GM18502 (cell line): Measurements from ENCODE around the gene FEV.

Experiments
- ATAC-seq: cut with Tn5 transposase; IDR thresholded peaks from one replicate; pipeline ENCODE4 v1.9.1; 2021; ENCODE audit warnings: mild to moderate bottlenecking; ENCODE audit not compliant: unreplicated experiment, poor library complexity

Gene FEV

DNA sequence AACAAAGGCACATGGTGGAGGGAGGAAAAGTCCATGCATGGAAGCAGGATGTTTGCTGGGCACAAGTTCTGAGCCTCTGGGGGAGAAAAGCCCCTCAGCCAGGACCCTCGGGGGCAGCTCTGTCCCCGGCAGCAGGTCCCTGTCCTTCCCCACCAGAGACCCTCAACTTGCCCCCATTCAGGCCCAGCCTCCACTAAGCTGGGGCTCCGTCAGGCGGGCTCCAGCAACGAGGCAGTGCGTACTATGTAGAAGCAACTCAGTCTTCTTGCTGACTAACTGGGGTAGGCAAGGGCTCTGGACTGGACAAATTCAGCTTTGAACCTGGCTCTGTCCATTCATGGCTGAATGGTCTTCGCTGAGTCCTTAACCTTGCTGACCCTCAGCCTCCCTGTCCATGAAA is 33.3 kb upstream of the FEV start:
- ATAC-seq, result no peak

DNA sequence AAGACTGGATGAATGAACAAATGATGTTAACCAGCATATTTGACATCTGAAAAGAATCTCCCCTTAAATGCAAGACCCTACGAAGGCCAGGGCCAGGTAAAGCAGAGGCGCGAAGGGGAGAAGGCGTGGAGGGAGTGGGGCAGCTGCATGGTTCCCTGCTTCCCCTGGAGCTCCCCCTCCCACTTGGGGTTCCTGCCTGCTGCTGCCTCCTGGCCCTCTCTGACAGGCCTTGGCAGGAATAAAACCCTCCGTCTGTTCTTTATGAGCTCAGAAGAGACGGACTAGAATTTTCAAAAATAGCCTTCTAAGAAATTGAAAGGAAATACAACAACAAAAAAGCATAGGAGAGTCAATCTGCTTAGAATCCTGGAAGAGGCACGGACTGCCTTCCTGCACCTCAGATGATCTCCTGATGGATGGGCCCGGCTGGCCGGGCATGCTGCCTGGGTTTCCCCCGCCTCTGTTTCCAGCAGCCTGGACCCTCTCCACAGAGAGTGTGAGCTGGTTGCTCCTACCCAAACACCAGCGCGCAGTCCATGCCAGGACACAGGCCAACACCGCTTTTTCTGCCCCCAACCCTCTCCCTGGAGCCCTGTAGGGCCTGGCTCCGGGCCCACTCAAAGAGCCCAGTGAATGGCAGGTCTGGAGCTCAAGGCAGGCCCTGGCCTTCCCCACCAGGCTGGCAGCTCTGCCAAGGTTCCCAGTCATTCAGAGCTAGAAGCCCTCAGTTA is 32.4 kb upstream of the FEV start:
- no peak for ATAC-seq

DNA sequence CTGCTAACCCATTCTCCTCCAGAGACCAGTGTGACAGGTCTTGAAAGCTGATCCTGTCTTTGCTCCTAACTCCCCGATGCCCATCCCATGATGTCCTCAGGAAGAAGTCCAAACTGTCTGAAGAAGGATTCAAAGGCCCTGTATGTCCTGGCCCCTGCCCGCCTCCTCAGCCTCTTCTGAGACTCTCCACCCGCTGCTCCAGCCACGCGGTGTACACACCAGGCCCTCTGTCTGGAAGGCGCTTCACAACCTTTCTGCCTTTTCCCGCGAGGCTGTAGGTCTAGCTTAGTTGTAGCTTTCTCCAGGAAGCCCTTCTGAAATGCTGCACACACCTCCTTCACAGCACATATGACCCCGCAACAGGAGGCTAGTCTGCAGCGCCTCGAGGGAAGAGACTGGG is 31.7 kb upstream of the FEV start:
- ATAC-seq, result no peak

DNA sequence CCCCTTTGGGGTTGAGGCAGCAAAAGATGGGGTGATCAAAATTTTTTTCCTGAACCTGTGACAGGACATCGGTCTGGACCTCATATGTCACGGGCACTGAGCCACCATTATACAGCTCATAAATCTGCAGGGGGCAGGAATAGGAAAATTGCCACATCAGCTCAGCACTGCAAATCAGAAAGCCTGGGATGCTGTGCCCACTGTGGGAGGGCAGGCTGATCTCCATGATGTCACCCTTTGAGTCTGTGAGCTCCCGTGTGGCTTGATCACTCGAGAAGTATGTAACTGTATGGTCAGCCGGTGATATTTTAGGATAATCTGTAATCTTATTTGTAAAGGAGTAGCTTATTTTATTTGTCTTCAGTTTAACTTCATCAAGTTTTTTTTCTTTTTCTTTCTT is 25.9 kb upstream of the FEV start:
- ATAC-seq, result no peak

DNA sequence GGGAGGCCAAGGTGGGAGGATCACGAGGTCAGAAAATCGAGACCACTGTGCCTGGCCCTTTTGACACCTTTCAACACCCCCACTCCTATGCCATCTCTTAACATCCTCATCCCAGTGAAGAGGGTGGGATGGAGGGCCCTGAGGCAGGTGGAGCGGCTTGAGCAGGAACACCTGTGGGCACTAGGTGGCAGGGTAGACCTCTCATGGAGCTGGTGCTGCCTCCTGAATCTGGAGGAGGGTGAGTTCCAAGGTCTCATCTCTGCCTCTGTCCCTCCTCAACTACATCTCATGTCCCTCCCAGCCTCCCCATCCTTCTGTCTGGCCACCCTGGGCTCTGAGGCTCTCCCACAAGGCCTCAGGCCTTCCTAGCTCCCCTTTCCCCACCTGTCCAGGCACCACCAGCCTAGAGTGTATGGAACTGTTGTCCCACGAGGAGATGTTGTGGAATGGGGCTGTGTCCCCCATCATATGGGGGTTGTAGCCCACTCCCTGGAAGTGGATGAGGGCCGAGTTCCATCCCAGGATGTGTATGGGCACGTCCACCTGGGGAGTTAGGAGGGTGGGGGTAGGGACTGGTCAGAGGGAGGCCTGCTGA is 25.3 kb upstream of the FEV start:
- no peak for ATAC-seq

DNA sequence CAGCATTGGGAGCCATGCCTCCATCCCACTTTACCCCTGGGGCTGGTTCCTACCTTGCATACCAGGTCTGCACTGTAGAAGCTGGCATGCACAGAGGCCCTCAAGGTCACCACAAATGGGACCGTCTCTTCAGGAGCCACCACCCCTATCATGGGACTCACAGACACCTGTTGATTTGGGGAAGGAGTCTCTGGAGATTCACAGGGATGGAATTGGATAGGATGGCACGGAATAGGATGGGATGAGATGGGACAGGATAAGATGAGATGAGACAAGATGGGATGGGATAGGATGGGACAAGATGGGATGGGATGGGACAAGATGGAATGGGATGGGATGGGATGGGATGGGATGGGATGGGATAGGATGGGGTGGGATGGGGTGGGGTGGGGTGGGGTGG is 24.3 kb upstream of the FEV start:
- ATAC-seq, result no peak

DNA sequence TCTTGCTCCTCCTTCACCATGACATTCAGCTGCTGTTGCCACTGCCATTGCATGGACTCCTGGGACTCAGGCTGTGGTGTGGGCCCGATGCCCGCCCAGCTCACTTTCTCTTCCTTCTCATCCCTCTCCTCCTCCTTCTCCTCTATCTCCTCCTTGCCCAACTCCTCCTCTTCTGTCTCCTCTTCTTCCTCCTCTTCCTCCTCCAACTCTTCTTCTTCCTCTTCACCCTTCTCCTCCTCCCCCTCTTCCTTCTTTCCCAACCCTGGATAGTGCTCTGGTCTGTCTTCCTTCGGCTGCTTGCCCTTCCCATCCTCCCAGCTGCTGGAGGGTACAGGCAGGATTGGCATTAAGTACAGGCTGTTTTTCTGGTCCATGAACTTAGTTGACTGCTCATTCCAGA is 19.0 kb upstream of the FEV start:
- no peak for ATAC-seq

DNA sequence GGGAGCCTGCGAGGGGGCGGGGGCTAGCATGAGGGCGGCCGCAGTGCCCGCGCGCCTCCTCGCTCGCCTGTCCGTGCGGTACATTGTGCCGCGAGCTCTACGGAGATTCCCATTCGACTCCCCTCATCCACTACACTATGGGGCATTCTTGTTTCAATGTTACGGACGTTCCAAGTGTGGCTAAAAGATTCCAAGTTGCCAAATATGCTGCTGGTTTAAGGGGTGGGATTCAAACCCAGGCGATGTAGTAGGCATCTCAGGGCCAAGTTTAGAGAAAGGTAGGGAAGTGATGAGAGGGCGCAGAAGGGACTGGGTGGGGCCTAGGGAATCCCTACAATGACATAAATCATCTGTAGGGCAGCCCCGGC is 18.3 kb upstream of the FEV start:
- ATAC-seq, result no peak

DNA sequence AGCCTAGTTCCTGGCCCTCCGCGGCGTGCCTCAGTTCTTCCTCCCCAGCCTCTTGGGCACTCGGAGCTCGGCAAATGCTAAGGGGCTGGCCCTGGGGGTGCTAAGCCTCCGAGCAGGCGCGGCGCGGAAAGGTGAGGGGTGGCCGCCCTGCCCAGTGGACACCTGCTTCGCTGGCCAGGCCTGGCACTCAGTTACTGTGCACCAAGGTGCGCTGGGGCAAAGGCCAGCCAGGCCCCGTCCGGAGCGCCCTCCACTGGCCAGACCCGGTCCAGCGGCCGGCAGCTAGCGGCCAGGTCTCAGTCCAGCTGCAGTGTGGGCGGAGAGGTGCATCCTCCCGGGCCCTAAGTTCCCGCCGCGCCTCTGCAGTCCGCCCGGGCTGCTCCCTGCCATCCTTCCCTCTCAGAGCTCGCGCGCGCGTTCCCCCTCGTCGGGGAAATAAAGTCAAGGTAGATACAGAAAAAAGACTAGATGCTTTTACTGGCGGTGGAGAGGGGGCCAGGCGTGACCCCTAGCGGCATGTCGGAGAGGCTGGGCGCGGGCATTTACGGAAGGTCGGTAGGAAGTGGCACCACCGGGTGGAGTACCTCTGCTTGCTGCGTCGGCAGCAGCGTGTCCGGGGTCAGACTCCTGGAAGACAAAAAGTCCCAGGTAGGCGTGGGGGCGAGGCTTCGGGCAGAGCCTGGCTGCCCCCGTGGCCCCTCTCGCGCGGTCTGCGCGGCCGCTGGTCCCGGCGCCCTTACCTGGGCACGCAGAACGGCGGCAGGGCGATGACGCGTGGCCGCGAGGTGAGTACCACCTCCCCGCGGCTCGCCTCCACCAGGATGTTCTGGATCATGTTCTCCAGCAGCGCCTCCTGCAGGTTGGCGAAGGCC is 17.6 kb upstream of the FEV start:
- no peak for ATAC-seq

DNA sequence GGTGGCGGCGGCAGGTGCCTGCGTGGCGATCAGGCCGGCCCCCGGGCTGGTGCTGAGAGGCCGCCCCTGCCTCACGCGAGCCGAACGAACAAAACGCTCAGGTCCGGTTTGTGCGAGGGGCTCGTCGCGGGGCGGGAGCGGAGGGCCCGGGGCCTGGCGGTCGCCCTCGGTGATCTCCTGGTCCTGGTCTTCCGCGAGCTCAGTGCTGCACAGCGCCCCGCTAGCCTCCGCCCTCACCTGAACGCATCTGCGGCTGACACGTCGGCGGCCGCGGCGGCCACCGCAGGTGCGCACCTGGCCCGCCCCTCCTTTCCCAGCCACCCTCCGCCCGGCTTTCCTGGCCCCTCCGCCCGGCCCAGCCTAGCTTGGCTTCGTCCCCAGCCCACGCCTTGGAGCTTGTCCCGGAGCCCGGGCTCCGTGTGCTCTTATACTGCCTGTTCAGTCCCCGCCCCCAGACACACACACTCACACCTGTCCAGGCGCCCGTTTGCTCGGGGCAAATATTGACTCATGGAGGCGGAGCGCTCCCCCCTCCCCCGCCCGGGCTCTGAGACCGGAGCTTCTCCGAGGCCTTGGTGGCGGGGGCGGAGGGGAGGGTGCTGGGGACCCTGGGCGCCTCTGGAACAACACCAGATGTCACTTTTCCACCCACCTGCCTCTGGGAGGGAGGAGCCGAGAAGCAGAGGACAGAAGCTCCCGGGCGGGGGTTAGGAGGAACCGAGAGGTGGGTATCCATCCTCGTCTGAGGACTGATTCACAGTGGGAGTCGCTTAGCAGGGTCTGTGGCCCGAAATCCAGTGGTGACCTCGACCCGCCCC is 16.8 kb upstream of the FEV start:
- no peak for ATAC-seq

DNA sequence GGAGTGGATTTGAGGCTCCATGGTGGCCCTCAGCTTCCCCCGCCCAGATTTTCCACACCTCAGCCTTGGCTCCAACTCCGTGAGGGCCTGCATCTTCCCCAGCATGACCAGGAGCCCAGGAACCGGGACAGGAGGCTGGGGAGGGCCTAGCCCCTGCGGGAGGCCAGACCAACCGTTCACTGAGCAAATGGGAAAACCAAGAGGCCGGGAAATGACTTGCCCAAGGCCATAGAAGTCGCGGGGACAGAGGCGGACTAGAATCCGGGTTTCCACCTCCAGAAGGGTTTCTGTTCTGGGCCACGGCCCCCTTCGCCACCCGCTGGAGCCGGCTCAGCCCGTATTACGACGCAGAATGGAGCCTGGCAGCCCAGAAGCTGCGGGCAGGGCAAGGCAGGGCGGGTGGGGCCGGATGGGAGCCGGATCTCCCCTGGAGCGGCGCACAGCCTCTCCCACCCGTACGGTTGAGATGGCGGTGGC is 16.2 kb upstream of the FEV start:
- ATAC-seq, result no peak

DNA sequence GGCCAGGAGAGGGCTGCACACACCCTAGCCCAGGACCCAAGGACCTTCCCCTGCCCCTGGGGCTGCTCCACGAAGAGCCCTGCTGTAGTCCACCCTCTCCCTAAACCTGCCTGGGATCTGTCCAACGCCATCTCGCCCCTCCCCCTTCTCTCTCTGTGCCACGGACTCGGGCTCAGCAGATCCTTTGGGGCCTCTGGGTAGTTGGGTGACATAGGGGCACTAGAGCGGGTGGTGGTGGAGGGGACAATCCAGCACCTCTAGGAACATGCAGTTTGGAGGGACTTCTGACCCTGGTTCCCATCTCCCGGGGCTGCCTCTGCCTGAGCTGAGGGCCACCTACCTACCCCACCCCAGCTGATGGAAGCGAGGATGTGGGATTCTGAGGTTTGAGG is 15.6 kb upstream of the FEV start:
- no peak for ATAC-seq

DNA sequence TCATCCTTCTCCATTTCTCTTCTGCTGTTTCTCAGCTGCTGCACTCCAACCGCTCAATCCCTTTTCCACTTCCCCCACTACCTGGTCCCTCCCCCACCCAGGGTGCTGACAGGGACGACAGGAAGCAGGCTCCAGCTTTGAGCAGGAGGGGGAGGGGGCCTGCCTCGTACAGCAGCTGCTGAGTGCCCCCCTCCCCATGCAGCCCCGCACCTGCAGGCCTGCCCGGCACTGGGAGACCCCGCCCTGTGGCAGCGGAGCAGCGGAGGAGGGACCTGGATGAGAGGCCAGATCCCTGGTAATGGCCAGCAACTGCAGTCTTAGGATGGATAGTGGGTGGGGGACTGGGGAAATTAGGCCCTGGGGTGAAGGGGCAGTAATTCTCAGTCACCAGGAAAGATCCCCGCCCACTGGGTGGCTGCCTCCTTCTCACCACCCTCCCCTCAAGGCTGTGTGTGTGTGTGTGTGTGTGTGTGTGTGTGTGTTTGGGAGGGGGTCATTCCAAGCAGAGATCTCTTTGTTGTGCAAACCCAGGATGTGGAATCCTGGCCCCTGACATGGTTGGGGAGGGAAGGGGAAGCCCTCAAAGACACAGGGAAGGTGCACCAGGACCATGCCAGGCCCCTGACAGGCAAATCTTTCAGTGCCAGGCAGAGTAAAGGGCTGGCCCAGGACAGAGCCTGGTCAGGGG is 15.0 kb upstream of the FEV start:
- no peak for ATAC-seq

DNA sequence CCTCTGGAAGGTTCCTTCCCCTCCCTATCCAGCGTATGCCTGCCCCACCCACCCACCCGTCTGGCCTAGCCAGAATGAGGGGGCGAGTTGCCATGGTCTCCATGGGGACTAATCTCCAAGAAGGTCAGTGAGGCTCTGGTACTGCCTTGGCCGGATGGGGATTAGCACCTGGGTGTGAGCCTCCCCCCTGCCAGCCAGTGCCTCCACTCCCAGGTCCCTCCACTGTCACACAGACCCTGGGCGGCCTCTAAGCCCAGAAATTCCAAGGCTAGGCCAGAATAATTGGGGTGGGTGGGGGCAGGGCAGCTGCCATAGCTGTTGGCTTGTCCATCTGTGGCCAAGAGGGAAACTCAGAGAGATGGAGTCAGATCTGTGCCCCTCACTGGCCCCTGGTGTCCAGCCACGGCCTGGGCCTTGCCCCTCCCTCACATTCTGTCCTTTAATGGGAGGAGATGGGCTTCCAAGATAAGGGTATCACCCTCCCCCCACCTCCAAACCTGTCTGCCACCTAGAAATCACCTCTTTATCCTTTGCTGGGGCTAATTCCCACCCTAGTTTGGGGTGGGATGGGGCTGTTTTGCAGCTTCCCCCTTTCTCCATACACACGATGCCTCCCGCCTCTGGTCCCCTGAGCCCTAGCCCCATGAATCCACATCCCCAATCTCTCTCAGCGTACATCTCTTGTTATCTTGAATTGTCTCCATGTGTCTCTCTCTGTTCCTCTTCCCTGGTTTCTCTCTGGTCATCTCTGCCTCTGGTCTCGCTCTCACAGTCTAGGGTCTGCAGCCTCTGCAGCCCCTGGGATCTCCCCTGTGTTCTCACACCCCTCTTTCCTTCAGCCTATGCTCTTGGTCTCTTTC is 14.3 kb upstream of the FEV start:
- no peak for ATAC-seq

DNA sequence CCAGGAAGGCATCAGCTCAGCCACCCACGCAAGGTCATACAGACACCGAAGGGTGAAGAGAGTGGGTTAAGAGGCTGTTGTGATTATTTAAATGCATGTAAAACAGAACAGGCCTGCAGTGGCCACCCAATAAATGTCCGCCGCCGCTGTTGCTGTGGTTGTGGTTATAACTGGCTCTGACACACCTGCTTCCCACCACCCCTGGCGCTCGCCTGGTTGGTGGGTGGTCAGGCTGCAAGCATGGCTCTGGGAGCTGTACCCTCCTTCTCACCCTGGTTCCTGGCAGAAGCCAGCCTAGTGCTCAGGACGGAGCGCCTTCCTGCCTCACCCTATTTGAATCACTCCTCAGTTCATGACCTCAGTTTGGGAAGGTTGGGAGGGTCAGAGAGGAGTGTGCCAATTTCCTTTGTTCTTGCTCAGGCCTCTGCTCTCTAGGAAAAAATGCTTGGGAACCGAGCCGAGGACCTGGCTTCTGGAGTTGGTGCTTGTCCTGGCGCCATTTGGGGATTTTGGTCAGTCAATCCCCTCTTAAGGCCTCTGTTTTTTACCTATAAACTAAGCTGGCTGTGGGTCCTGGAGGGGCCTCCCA is 13.5 kb upstream of the FEV start:
- ATAC-seq, result no peak

DNA sequence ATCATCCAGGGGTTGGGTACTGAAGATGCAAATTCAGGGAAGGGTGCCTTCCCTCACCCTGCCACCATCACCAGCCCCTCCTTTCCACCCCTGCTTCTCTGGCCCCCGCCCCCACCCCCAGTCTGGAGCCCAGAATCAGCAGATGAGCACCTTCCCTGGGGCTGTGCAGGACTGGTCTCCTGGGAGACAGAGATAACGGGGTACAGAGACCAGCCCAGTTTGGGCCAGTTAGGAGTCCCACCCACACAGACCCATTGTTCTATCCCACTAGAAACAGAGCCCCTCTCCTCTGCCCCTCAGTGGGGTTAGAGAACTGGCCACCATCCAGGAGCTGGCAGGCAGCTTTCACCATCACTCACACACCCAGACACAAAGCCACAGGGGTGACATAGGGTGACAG is 12.7 kb upstream of the FEV start:
- ATAC-seq, result no peak

DNA sequence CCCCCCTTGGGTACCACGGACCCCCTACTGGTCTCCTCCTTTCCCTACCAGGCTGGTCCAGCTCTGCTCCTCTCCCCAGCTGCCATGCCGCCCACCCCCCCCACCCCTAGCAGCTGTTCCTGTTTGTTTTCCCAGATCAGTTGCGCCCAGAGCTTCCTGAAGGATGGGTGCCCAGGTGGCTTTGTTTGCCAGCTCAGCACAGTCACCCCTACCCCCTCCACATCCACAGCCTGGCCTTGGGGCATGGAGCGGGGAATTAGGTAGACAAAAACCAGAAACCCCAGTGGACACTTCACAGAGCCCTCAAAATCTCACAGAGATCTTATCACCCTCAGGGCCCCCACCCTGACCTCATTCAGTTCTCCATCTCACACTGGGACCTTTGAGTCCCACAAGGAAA is 12.0 kb upstream of the FEV start:
- ATAC-seq, result no peak

DNA sequence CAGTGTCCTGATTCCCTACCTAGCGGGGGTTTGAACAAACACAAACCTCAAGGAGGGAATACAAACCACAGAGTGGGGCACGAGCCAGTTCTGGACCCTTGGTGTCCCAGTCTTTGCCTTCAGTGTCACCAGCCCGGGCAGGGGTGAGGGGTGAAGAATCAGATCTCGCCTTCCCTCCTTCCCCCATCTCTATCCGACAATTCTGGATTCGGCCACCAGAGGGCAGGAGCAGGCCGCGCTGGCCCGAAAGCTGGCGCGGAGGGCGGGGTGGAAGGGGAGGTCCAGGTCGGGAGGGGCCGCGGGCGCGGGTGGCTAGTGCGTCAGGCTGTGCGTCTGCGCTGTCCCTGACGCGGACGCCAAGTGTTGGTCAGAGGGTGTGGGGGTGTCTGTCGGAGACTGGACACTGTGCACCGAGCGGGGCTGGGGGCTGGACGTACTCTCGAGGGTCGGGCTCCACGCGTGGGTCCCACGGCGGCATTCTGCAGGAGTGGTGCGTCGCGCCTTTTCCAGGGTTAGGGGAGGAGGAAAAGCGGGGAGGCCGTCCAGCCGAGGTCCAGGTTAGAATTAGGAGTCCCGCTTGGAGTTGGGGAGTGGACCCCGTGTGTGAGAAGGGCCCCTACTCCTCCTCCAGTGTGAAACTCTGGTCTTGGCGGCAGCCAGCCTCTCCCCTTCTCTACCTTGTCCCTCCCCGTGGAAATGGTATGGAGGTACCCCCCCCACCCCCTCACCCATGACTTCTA is 11.2 kb upstream of the FEV start:
- peak; percentile 65 for ATAC-seq
